ENCODE results near the gene ERFE. TPM values are rescaled to one million over a fixed set of nuclear protein-coding genes. Genes with fewer than 3 reads are reported as not detected.

The ERFE gene
- total RNA-seq, 4 donors from 2014 or later: 0.83 TPM; not detected in 3

GRCh38 chr2:238180554-238180953 lies 21.8 kb downstream of the ERFE start:
- no peaks in the 10 kb centered on the region for H3K9me3 ChIP-seq
- intact Hi-C loops (cut with DNase I; ENCODE audit: low total_unique reads): no loop called here
- H3K4me1 ChIP-seq: no peaks in the 10 kb centered on the region
- H3K27me3 ChIP-seq: no peaks in the 10 kb centered on the region
- no peak overlapping the region for H3K27ac ChIP-seq
- TF ChIP-seq CTCF (IDR thresholded peaks at IDR 0.05) (no peak), POLR2A (IDR thresholded peaks at IDR 0.05) (no peak)
- no peaks in the 10 kb centered on the region for H3K36me3 ChIP-seq
- no peak for DNase-seq
- H3K4me3 ChIP-seq: no peak overlapping the region

DNA sequence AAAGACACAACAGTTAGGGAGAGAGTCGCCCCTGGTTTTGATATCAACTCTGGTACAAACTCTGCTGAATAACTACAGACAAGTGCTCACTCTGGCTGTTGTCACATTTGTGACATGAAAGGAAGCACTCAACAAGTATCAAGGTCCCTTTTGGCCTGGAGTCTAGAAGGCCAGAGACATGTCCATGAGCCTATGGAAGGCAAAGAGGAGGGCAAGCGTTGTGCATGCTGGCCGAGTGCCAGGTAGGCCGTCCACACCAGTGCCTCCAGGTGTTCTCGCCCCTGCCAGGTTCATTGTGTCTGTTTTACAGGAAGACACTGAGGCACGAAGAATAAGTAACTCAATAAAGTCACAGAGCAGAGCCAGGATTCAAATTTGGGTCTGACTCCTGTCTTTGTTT lies 23.6 kb downstream of the ERFE start:
- Histone ChIP-seq H3K36me3 (no peaks in the 10 kb centered on the region), H3K27ac (no peak overlapping the region), H3K9me3 (no peaks in the 10 kb centered on the region), H3K27me3 (no peaks in the 10 kb centered on the region), H3K4me1 (no peaks in the 10 kb centered on the region), H3K4me3 (no peak overlapping the region)
- TF ChIP-seq POLR2A (IDR thresholded peaks at IDR 0.05) (no peak), CTCF (IDR thresholded peaks at IDR 0.05) (no peak)
- no peak for DNase-seq
- intact Hi-C loops (cut with DNase I; ENCODE audit: low total_unique reads): no loop called here

- no peak overlapping the region for H3K4me3 ChIP-seq
- DNase-seq: no peak
- TF ChIP-seq CTCF (IDR thresholded peaks at IDR 0.05) (no peak), POLR2A (IDR thresholded peaks at IDR 0.05) (no peak)
- intact Hi-C loops (cut with DNase I; ENCODE audit: low total_unique reads): no loop called here
- no peaks in the 10 kb centered on the region for H3K9me3 ChIP-seq
- no peaks in the 10 kb centered on the region for H3K4me1 ChIP-seq
- no peak overlapping the region for H3K27ac ChIP-seq
- no peaks in the 10 kb centered on the region for H3K27me3 ChIP-seq
- H3K36me3 ChIP-seq: no peaks in the 10 kb centered on the region
These were observed 25.1 kb downstream of the ERFE start for GRCh38 chr2:238183821-238184220.

GRCh38 chr2:238187618-238188548 lies 29.1 kb downstream of the ERFE start:
- H3K4me1 ChIP-seq: no peaks in the 10 kb centered on the region
- DNase-seq: no peak
- intact Hi-C loops (cut with DNase I; ENCODE audit: low total_unique reads): no loop called here
- no peaks in the 10 kb centered on the region for H3K9me3 ChIP-seq
- no peaks in the 10 kb centered on the region for H3K36me3 ChIP-seq
- TF ChIP-seq POLR2A (IDR thresholded peaks at IDR 0.05) (no peak), CTCF (IDR thresholded peaks at IDR 0.05) (no peak)
- H3K27ac ChIP-seq: no peak overlapping the region
- H3K27me3 ChIP-seq: no peaks in the 10 kb centered on the region
- no peak overlapping the region for H3K4me3 ChIP-seq

GRCh38 chr2:238190445-238190844 lies 31.7 kb downstream of the ERFE start:
- TF ChIP-seq CTCF (IDR thresholded peaks at IDR 0.05): no peak
- no peak for TF ChIP-seq POLR2A (IDR thresholded peaks at IDR 0.05)
- Histone ChIP-seq H3K4me3 (no peak overlapping the region), H3K27ac (no peak overlapping the region), H3K36me3 (no peaks in the 10 kb centered on the region), H3K27me3 (no peaks in the 10 kb centered on the region), H3K4me1 (no peaks in the 10 kb centered on the region), H3K9me3 (no peaks in the 10 kb centered on the region)
- intact Hi-C loops (cut with DNase I; ENCODE audit: low total_unique reads): no loop called here
- DNase-seq: no peak
